GM23248 (cell line): ENCODE measurements around the gene PKNOX2.

ENCODE experiments used
- EZH2 ChIP-seq: fragments of 200-600 bp; sonication (generic); IDR thresholded peaks from 2 replicates; pipeline ENCODE4 v1.6.1; 2018; ENCODE audit warnings: antibody characterized with exemption, mild to moderate bottlenecking; ENCODE audit not compliant: insufficient read depth, poor library complexity, severe bottlenecking
- EZH2phosphoT487 ChIP-seq: fragments of 200-600 bp; sonication (generic); IDR thresholded peaks from 2 replicates; pipeline ENCODE4 v1.6.1; 2018; ENCODE audit warnings: antibody characterized with exemption, moderate library complexity, mild to moderate bottlenecking, low read depth; ENCODE audit not compliant: insufficient read depth

DNA sequence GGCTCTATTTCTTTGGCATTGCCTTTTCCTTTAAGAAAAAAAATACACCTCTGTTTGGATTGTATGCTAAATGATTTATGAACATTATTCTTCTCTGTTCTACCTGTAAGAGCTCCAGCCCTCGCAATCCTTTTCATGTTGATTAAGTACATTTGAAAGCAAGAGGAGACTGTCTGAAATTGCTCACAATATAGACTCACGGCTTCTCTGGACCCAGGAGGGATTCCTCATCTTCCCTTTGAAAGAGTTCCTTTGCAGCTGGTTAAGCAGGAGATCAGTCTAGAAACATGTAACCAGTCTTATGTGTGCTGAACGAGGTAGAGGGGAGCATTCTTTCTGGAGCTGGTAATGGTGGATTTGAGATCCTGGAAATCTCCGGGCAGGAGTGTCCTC, 47.4 kb downstream of the PKNOX2 start:
- TF ChIP-seq EZH2 (no peak), EZH2phosphoT487 (no peak)
